GM18499 (cell line): ENCODE results near the gene ZNF672.
A peak's percentile ranks its signal among the peaks of the same experiment; 100 is the strongest.
"Not testable (repeated sequence)": the region's sequence is repeated elsewhere in the genome, so short reads cannot be mapped to it uniquely, and the experiment has no call there.

Experiments used
- ATAC-seq: cut with Tn5 transposase; IDR thresholded peaks from one replicate; pipeline ENCODE4 v1.9.1; 2021; ENCODE audit warnings: moderate number of reproducible peaks; ENCODE audit not compliant: insufficient read depth, unreplicated experiment

ZNF672 gene

DNA sequence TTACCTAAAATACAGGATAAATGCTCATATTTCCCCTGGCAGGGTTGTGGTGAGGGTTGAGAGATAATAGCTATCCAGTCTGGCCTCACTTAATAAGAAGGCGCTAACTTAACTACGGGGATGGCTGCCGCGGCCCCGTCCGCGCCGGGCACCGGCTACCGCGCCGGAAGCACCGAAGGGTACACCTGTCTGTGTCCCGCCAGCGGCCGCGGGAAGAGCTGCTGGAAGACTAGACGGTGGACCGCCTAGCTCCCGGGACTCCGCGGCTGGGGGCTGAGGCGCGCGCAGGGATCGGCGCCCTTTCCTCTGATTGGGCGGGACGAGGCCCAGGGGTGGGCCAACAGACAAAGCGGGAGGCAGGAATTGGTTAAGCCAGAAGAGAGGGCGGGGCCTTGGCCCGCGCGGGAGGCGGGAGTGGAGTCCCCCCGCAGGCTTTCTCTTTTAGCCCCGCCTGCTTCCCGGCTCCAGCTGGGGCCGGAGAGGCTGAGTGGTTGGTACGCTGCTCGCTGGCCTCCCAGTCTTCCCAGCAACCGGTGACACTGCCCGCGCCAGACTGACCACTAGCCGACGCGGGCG lies at the start of gene ZNF672:
Gene ZNF672 (plus strand): TSS at position 444 of the 576 bp plus-strand sequence. CDS start 9,051 bp downstream, outside the sequence.
- peak; percentile 69 for ATAC-seq

DNA sequence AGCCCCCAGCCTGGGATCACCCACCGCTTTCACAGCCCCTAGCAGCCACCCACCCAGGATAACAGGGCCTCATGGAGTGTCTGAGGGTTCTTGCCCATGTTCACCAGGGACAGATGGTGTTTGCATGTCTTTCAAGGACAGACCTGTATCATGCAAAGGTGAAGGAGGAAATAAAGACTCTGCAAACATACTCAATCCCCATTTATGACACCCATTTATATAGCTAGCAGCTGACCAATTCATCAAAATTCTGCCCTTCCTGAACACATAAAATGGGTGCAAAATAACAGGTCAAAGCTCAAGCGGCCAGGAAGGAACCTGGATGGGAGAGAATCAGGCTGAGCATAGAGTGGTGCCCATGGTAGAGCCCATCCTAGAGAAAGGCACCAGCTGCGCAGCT lies 49.7 kb upstream of the ZNF672 start:
- ATAC-seq: no peak

DNA sequence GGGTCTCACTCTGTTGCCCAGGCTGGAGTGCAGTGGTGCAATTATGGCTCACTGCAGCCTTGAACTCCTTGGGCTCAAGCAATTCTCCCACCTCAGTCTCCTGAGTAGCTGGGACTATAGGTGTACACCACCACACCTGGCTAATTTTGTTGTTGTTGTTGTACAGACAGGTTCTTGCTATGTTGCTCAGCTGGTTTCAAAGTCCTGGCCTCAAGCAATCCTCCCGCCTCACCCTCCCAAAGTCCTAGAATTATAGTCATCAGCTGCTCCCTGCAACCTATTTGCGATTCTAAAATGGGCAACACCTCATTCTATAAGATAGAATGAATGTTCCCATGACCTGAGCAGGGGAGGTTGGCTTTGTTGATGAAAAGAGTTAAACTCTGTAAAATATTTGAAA lies 48.7 kb upstream of the ZNF672 start:
- ATAC-seq: not testable (repeated sequence)

DNA sequence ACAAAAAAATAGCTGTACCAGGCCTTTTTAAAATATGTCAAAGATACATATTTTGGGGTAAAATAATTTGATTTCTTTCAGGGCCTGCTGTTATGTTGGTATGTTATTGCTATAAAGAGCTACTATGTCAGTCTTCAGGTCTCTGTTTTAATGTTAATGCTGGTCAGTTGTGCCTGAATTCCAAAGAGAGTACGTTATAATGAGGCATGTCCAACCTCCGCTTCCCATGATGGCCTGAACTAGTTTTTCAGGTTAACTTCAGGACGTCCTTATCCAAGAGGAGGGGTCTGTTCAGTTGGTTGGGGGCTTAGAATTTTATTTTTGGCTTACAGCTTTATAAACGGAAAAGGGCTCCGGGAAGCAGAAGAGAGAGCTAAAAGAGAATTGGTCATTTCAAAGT lies 47.6 kb upstream of the ZNF672 start:
- no peak for ATAC-seq

DNA sequence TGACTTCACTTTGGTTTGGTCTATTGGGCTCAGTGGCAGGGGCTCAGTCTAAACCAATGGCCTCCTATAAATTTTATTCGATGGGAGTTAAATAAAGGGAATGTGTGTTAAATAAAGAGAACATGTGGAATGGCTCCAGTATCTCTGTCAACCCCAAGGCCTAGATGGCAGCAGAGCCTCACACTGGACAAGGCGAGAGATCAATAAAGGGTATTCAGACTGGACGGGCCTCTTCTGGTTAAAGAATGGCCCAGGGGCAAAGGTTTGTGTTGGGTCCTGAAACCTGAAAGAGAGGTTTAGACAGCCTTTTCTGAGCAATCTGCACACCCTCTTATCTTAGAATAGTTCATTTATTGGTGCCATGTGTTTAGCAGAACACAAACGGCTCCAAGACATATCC lies 47.0 kb upstream of the ZNF672 start:
- no peak for ATAC-seq

DNA sequence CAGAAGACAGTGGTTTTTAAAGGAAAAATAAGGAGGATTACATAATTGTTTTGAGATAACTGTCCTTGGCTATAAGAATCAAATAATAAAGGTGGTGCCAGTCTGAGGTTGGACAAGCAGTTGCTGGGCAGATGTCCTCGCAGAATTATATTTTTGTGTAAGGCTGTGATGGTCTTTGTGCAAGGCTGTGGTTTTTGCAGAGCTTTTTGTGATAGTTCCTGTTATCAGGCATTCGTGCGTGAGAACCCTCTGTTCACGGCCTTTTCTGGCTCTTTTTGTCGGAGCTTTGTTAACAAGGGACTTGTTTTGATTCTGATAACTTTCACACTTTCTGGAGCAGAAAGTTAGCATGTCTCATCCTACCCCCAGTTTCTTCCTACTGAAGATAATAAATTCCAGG lies 45.7 kb upstream of the ZNF672 start:
- ATAC-seq: no peak

DNA sequence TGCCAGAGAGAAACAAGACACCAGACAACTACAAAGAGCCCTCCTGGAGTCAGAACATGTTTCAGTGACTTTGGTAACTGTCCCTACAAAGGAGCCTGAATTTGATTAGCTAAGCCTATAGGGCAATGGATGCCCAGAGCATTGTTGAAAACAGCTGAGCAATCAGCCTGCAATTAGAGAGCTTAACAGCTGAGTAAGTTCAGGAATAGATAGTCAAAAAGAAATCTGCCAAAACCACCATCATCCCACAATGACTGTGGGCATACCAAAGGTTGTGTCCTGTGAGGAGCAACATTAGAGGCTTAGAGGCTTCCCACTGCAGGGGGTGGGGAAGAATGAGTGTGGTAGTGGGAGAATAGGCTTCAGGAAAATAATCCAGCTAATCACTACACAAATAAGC lies 44.4 kb upstream of the ZNF672 start:
- peak; percentile 94 for ATAC-seq

DNA sequence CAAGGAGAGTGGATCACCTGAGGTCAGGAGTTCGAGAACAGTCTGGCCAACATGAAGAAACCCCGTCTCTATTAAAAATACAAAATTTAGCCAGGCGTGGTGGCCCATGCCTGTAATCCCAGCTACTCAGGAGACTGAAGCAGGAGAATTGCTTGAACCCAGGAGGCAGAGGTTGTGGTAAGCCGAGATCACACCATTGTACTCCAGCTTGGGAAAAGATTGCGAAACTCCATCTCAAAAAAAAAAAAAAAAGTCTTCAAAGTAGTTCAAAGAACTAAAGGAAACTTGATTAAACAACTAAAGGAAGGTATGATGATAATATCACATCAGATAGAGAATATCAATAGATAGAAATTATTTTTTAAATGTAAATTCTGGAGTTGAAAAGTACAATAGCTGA lies 43.4 kb upstream of the ZNF672 start:
- not testable (repeated sequence) for ATAC-seq

DNA sequence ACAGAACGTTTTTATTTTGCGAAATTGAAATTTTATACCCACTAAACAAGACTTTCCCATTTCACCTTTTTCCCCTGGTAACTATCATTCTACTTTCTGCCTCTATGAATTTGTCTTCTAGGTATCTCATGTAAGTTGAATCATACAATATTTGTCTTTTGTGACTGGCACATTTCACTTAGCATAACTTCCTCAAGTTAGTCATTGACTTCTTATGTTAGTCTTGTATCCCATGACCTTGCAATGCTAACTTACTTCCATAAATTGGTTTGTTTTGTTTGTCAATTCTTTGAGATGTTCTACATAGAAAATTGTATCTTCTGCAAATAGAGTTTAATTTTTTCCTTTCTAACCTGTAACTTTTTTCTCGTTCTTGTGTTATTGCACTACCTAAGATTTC lies 39.2 kb upstream of the ZNF672 start:
- no peak for ATAC-seq

DNA sequence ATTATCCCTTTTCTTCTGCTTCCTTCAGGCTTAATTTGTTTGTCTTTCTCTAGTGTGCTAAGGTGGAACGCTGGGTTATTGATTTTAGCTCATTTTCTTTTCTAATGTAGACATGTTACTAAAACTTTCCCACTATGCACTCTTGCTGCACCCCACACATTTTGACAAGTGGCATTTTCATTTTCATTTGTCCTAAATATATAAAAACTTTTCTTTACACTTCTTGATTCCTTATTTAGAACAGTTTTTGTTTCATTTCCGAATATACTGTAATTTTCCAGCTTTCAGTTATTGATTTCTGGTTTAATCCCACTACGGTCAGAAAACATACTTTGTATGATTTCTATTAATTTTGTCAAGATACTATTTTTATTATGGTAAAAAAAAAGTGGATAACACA lies 37.6 kb upstream of the ZNF672 start:
- ATAC-seq: no peak

DNA sequence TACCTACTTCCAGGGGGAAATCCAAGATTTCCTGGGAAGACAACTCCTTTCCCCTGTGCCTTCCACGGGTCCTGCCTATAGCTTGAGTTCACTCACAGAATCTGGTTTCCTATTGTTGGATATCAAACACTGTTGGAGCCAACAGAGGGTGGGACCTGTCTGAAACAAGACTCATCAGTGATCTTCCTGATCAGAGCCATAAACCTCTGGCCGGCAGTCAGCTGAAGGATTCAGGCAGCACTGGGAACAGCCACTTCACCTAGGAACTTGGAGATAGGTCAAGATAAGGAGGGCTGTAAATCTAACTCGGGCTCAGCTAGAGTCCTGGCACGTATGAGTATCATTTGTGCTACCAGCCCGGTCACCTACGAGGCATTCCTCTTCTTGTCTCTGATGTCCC lies 35.6 kb upstream of the ZNF672 start:
- no peak for ATAC-seq

DNA sequence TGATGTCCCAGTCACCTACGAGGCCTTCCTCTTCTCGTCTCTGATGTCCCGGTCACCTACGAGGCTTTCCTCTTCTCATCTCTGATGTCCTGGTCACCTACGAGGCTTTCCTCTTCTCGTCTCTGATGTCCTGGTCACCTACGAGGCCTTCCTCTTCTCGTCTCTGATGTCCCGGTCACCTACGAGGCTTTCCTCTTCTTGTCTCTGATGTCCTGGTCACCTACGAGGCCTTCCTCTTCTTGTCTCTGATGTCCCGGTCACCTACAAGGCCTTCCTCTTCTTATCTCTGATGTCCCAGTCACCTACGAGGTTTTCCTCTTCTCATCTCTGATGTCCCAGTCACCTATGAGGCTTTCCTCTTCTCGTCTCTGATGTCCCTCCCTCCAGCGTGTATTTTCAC lies 34.5 kb upstream of the ZNF672 start:
- not testable (repeated sequence) for ATAC-seq

DNA sequence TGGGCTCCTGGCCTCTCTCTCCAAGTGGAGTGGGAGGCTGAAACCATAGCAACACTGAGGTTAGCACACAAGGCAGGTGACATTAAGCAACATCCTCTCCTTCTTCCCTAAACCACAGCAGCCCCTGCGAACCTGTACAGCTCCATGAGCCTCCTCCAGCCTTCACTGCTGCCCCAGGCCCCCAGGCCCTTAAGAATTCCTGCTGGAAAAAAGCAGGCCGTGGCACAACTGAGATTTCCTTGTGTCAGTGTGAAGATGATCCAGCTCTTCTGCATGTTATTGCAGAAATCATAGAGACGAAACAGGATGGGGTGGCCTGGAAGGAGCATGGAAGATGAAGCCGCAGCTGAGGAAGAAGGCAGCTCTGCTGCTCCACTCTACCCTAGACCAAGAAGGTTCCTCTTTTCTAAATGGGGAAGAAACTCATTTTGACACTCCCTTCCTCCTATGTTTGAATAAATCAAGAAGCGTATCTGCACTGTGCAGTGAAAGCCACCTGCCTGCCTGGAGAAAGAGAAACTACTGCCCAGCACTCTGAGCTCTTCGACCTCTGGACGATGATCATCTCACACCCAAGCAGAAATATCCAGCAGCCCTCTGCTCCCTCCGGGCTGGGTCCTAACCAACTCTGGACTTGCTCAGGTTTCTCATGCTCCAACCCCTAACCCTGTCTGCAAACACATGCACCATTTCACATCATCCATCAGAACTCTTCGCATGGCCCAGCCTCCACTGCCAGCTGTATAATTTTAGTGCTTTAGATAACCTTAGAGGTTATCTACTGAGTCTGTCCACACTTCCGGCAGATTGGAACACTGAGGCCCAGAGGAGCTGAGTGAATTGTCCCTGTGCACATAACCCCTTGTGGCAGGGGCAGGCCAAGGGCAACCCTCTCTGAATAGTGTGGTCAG lies 33.0 kb upstream of the ZNF672 start:
- peak; percentile 90 for ATAC-seq

DNA sequence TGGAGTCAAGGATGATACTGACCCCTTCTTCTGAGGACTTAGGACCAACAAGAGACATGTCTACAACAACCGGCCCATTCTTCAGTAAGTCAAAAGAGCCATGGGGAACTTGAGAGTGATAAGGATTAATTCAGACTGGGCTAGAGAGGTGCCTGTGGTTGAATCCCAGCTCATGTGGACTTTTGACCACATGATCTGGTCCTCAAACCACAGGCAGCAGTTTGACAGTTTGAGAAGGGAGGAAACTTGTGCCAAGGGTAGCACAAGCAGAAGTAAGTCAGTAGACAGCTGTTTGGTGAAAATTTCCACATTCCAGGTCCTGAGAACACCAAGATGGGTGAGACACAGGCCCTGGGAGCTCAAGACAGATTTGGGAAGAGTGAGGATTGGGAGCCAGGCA lies 32.1 kb upstream of the ZNF672 start:
- ATAC-seq: no peak

DNA sequence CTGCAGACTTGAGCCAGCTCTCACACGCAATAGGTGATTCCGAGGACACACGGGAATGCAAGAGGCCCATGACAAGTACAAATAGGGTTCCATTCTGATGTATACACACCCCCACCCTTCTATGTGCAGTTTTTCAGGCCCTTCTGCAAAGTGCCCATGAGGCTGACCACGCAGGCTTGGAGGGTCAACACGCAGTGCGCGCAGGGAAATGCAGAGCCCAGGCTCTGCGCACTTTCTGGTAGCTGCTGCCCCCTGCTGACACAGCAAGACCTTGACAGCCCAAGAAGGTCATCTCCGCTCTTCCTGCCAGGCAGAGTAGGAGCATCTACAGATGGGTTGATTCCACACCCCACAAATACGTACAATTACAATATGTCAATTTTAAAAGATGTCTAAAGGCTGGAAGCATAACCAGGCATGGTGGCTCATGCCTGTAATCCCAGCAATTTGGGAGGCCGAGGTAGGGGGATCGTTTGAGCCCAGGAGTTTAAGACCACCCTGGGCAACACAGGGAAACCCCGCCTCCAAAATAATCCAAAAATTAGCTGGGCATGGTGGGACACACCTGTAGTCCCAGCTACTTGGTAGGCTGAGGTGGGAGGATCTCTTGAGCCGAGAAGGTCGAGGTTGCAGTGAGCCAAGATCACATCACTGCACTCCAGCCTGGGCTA lies 30.8 kb upstream of the ZNF672 start:
- no peak for ATAC-seq

DNA sequence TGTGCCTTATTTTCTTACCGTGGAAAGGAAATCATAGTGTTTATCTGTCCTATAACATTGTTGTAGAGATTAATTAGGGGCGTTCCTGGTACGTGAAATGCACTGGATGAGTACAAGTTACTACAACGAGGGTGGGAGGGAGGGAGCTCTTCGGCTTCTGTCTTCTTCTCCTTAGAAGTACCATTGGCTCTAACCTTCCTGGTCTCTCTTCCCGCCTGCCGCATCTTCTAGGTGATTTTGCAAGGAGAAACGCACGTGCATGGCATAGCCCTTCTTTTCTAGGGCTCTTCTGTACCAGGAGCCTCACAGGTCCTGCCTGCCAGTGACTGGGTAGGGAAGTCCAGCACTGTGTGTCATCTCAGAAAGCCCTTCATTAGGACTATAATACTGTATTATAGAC lies 29.1 kb upstream of the ZNF672 start:
- no peak for ATAC-seq

DNA sequence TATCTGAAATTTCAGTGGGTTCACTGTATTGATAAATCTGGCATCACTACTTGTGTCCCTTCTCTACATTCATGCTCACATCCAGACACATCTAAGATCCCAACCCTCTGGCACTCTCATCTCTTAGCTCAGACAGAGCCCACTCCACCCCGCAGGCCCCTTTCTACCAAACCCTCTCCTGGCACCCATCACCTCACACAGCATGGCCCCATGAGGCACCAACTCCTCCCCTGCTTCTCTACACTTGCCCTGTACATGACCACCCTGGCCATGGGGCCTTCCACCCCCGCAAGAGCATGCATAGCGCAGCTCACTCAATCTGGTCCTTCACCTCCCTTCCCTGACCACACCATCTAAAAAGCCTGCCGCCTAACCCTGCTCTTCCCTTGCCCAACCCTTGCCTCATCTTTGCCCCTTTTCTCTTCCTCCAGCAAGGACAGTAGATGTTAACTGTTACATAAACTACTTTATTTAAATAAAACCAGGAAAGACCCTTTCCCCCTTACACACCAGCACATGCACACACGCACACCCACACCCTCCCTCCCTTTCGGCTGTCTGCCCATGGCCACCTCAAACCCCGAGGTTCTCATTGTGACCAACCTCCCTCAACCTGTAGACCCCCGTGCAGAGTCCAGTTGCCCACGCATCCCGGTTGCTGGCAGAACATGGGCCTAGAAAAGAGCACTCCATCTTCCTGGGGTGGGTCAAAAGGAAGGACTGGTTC lies 27.9 kb upstream of the ZNF672 start:
- ATAC-seq: no peak

DNA sequence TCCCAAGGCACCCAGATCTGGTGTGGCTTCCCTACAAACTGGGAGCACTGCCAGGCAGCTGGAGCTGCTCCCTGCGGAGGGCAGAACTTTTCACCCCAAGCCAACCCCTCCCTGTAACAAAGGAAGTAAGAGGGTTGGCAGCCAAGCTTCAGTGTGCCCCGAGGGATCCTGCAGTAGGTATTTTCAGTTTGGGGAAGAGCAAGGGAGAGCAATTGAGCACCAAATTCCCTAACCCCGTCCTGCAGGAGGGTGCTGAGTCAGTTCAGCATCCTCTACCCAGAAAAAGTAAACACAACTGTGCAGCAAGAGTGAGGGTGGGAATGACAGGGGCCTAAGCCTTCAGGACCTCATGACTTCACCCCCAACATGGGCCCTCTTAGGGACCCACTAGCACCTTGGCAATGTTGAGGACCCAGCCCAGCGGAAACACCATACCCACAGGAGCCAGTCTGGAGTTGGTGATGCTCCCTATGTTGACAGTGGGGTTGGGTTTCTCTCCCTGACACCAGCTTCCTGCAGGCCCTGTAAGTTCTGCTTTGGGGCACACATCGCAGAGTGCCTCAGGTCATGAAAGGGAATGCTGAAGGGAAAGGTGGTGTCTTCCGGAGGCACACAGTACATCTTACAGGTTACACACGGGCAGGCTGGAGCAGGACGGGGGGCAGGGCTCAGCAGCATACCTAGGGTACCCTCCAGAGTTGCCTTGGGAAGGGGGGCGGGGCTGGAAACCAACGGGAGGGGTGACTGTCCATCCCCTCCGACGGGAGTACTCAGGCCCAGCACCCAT lies 27.1 kb upstream of the ZNF672 start:
- ATAC-seq: no peak

DNA sequence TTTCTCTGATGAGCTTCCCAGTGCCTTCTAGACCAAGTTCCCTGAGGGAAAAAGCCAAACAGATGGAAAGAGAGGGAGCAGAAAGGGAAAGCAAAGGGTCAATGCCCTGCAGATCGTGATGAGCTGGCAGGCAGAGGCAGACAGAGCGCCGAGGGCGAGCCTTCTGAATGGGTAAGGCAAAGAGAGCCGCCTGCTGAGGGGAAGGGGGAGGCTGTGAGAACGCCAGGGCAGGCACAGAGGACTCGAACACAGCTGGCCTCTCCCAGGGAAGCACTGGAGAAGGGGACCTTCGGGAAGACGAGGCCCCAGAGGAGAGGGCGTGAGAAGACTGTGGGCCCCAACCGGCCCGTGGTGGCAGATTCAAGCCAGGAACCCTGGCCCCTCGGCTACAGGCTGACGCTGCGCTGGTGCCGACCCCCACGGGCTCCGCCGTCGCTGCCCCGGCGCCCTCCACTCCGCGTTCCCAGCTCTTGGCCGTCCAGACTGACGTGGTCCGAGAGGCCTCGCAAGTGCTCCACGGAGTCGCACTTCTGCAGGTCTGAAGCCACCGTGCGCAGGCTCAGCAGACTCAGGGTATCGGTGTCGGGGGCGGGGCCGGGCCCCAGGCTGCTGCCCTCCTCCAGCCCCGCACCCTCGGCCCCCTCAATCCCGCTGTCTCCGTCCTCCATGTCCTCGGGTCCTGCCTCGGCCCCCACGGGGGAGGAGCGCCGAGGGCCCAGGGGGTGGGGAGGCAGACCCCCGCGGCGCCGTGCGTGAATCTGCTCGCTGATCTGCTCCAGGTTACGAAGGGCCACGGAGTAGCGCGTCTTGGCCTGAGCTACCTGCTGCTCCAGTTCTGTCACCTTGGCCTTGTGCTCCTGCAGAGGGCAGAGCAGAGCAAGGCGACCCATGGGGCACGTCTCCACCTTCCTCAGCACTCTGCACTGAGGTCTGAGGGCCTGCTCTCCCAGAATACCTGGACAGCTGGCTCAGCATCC lies 26.2 kb upstream of the ZNF672 start:
- ATAC-seq: no peak
